ENCODE measurements around the gene RGS14.

RGS14 gene

GRCh38 chr5:177382423-177383029, 24.8 kb downstream of the RGS14 start:
- DNase-seq (no peak), ATAC-seq (no peak)

GRCh38 chr5:177383181-177383580, 25.5 kb downstream of the RGS14 start:
- DNase-seq (no peak), ATAC-seq (no peak)

- ATAC-seq = no peak
- no peak for DNase-seq
Measured at GRCh38 chr5:177384134-177384533, 26.4 kb downstream of the RGS14 start, which contains the start of gene SLC34A1. SLC34A1 (plus strand) TSS chr5:177384434; CDS start chr5:177385742, 1,308 bp downstream.

- no peak for ATAC-seq
- DNase-seq = no peak
Measured at GRCh38 chr5:177385720-177386119, 28.0 kb downstream of the RGS14 start.

GRCh38 chr5:177386542-177386941, 28.8 kb downstream of the RGS14 start:
- DNase-seq (no peak), ATAC-seq (no peak)

GRCh38 chr5:177387405-177387804, 29.7 kb downstream of the RGS14 start:
- no peak for ATAC-seq
- DNase-seq = no peak

GRCh38 chr5:177388521-177389052, 30.9 kb downstream of the RGS14 start:
- ATAC-seq (no peak), DNase-seq (no peak)

- DNase-seq (peak; percentile 49), ATAC-seq (peak; percentile 76)
Measured at GRCh38 chr5:177389241-177390169, 31.8 kb downstream of the RGS14 start.

- DNase-seq (peak; percentile 90), ATAC-seq (peak; percentile 72)
Measured at GRCh38 chr5:177390363-177391300, 32.9 kb downstream of the RGS14 start.

GRCh38 chr5:177392765-177393164, 35.0 kb downstream of the RGS14 start:
- DNase-seq (no peak), ATAC-seq (no peak)

- no peak for DNase-seq
- ATAC-seq = no peak
Measured at GRCh38 chr5:177393206-177393765, 35.6 kb downstream of the RGS14 start.

- ATAC-seq = no peak
- no peak for DNase-seq
Measured at GRCh38 chr5:177393990-177394389, 36.3 kb downstream of the RGS14 start.

- DNase-seq (no peak), ATAC-seq (no peak)
Measured at GRCh38 chr5:177396078-177396477, 38.4 kb downstream of the RGS14 start.

- no peak for ATAC-seq
Measured at GRCh38 chr5:177396807-177397206, 39.1 kb downstream of the RGS14 start.

GRCh38 chr5:177397875-177398390, 40.2 kb downstream of the RGS14 start:
- no peak for DNase-seq
- ATAC-seq = no peak

More at GRCh38 chr5:177396807-177397206, 39.1 kb downstream of the RGS14 start:
- DNase-seq = no peak

GRCh38 chr5:177399997-177400868, 42.5 kb downstream of the RGS14 start, which contains the start of gene PFN3:
PFN3 (minus strand) TSS chr5:177400661; CDS start chr5:177400576, 85 bp downstream.
- DNase-seq (peak; percentile 43), ATAC-seq (no peak)

- DNase-seq = peak; percentile 77
- ATAC-seq = peak; percentile 53
Measured at GRCh38 chr5:177402271-177403043, 44.7 kb downstream of the RGS14 start.

GRCh38 chr5:177403102-177403791, 45.5 kb downstream of the RGS14 start:
- DNase-seq = peak; percentile 55

More at GRCh38 chr5:177403102-177403791, 45.5 kb downstream of the RGS14 start:
- peak; percentile 10 for ATAC-seq
